ENCODE results near the gene G3BP2.
"Not testable (repeated sequence)": the region's sequence is repeated elsewhere in the genome, so short reads cannot be mapped to it uniquely, and the experiment has no call there.

Gene G3BP2

GRCh38 chr4:75673027-75673958 lies at the start of gene G3BP2:
Gene G3BP2 (minus strand): TSS chr4:75673411. CDS start chr4:75662025, 11,386 bp downstream.
- peak; percentile 98 for DNase-seq

- no peak for DNase-seq
Measured at GRCh38 chr4:75722417-75722816, 49.2 kb upstream of the G3BP2 start.

- DNase-seq, result no peak
Measured at GRCh38 chr4:75718529-75718928, 45.3 kb upstream of the G3BP2 start.

- DNase-seq, result no peak
Measured at GRCh38 chr4:75717408-75717807, 44.2 kb upstream of the G3BP2 start.

GRCh38 chr4:75716054-75716453 lies 42.8 kb upstream of the G3BP2 start:
- not testable (repeated sequence) for DNase-seq

GRCh38 chr4:75715105-75715799 lies 42.0 kb upstream of the G3BP2 start:
- no peak for DNase-seq

- DNase-seq, result no peak
Measured at GRCh38 chr4:75714704-75715103, 41.5 kb upstream of the G3BP2 start.

GRCh38 chr4:75714011-75714410 lies 40.8 kb upstream of the G3BP2 start:
- no peak for DNase-seq

- DNase-seq, result peak; percentile 15 to 22
Measured at GRCh38 chr4:75710246-75710645, 37.0 kb upstream of the G3BP2 start.

- DNase-seq, result peak; percentile 26 to 34
Measured at GRCh38 chr4:75708218-75708691, 35.0 kb upstream of the G3BP2 start.

GRCh38 chr4:75705198-75705977 lies 32.2 kb upstream of the G3BP2 start:
- DNase-seq, result no peak

- no peak for DNase-seq
Measured at GRCh38 chr4:75702919-75703411, 29.8 kb upstream of the G3BP2 start.

GRCh38 chr4:75699299-75699698 lies 26.1 kb upstream of the G3BP2 start:
- no peak for DNase-seq

GRCh38 chr4:75698963-75699228 lies 25.7 kb upstream of the G3BP2 start:
- no peak for DNase-seq

- peak; percentile 85 to 87 for DNase-seq
Measured at GRCh38 chr4:75698162-75698962, 25.2 kb upstream of the G3BP2 start.

GRCh38 chr4:75696581-75696980 lies 23.4 kb upstream of the G3BP2 start:
- no peak for DNase-seq

- no peak for DNase-seq
Measured at GRCh38 chr4:75696071-75696470, 22.9 kb upstream of the G3BP2 start.

- DNase-seq, result not testable (repeated sequence)
Measured at GRCh38 chr4:75692066-75692465, 18.9 kb upstream of the G3BP2 start.

GRCh38 chr4:75687125-75687524 lies 13.9 kb upstream of the G3BP2 start:
- DNase-seq, result not testable (repeated sequence)

GRCh38 chr4:75686346-75686745 lies 13.1 kb upstream of the G3BP2 start:
- DNase-seq, result no peak

- DNase-seq, result no peak
Measured at GRCh38 chr4:75685546-75686189, 12.5 kb upstream of the G3BP2 start.
